HG03457 (cell line): ENCODE results near the gene DIAPH1.

Experiments
- ATAC-seq: cut with Tn5 transposase; IDR thresholded peaks from one replicate; pipeline ENCODE4 v1.9.1; 2021; ENCODE audit warnings: moderate number of reproducible peaks; ENCODE audit not compliant: unreplicated experiment

The DIAPH1 gene

GRCh38 chr5:141618804-141619554, at the start of gene DIAPH1:
TSS of gene DIAPH1 (minus strand) at chr5:141619000. CDS start at chr5:141618914, 86 bp downstream.
- peak; percentile 77 for ATAC-seq

GRCh38 chr5:141665995-141666940, 47.5 kb upstream of the DIAPH1 start:
- no peak for ATAC-seq

GRCh38 chr5:141664733-141665461, 46.1 kb upstream of the DIAPH1 start:
- peak; percentile 90 for ATAC-seq

GRCh38 chr5:141663506-141663905, 44.7 kb upstream of the DIAPH1 start:
- no peak for ATAC-seq

- ATAC-seq = no peak
Measured at GRCh38 chr5:141662028-141662427, 43.2 kb upstream of the DIAPH1 start.

- no peak for ATAC-seq
Measured at GRCh38 chr5:141657937-141658545, 39.2 kb upstream of the DIAPH1 start.

GRCh38 chr5:141657404-141657803, 38.6 kb upstream of the DIAPH1 start:
- no peak for ATAC-seq

- no peak for ATAC-seq
Measured at GRCh38 chr5:141656396-141656795, 37.6 kb upstream of the DIAPH1 start.

GRCh38 chr5:141655020-141655419, 36.2 kb upstream of the DIAPH1 start:
- no peak for ATAC-seq

- no peak for ATAC-seq
Measured at GRCh38 chr5:141654298-141654697, 35.5 kb upstream of the DIAPH1 start.

GRCh38 chr5:141651728-141652105, 32.9 kb upstream of the DIAPH1 start:
- no peak for ATAC-seq

- ATAC-seq = peak; percentile 95
Measured at GRCh38 chr5:141650851-141651727, 32.3 kb upstream of the DIAPH1 start, which contains the start of gene FCHSD1. TSS of gene FCHSD1 (minus strand) at chr5:141651418. CDS start at chr5:141651368, 50 bp downstream.

GRCh38 chr5:141649972-141650371, 31.2 kb upstream of the DIAPH1 start:
- no peak for ATAC-seq

GRCh38 chr5:141649056-141649688, 30.4 kb upstream of the DIAPH1 start:
- ATAC-seq = no peak

GRCh38 chr5:141647851-141648250, 29.1 kb upstream of the DIAPH1 start:
- no peak for ATAC-seq

- ATAC-seq = no peak
Measured at GRCh38 chr5:141647242-141647641, 28.4 kb upstream of the DIAPH1 start.

- ATAC-seq = no peak
Measured at GRCh38 chr5:141646026-141646425, 27.2 kb upstream of the DIAPH1 start.

- ATAC-seq = no peak
Measured at GRCh38 chr5:141641634-141642267, 23.0 kb upstream of the DIAPH1 start.

- no peak for ATAC-seq
Measured at GRCh38 chr5:141640698-141641097, 21.9 kb upstream of the DIAPH1 start.
